Dedifferentiated amniotic fluid mesenchymal stem cell (primary cell): Measurements from ENCODE around the gene SHROOM1.
"Not testable (repeated sequence)": the region's sequence is repeated elsewhere in the genome, so short reads cannot be mapped to it uniquely, and the experiment has no call there.

Source experiments
- DNase-seq: peaks from one replicate; pipeline ENCODE4 v3.0.0-alpha.2; 2016; ENCODE audit errors: extremely low spot score

Gene SHROOM1

DNA sequence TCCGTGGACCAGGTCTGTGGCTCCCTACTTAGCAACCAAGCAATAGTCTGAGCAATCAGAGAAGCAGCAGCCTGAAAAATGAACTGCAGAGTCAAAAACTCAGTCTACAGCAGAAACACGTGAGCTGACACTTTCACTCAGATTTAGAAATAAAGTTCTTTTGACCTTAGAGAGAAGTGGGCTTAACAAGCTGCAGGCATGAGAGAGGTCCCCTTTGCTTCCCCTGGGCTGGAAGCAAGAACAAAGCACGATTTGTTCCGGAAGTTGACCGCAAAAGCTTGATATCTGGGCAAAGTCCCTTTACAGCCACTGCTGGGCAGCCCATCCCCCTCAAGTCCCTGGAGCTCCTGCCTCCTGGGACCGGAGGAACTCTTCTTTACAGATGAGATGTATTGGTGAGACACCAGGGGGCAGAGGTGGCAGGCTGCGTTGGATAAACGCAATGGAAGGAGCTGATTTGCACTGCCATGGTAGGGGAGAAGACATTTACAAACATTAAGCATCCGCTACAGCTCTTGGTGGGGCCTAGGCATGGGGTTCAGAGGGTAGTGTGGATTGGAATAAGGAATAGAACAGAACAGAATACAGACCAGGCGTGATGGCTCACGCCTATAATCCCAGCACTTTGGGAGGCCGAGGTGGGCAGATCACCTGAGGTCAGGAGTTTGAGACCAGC lies 23.1 kb downstream of the SHROOM1 start:
- DNase-seq: no peak

- not testable (repeated sequence) for DNase-seq
Measured at GRCh38 chr5:132806804-132807162, 23.7 kb downstream of the SHROOM1 start.

- not testable (repeated sequence) for DNase-seq
Measured at GRCh38 chr5:132805872-132806271, 24.6 kb downstream of the SHROOM1 start.

DNA sequence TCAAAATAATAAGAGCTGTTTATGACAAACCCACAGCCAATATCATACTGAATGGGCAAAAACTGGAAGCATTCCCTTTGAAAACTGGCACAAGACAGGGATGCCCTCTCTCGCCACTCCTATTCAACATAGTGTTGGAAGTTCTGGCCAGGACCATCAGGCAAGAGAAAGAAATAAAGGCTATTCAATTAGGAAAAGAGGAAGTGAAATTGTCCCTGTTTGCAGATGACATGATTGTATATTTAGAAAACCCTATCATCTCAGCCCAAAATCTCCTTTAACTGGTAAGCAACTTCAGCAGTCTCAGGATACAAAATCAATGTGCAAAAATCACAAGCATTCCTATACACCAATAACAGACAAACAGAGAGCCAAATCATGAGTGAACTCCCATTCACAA lies 26.2 kb downstream of the SHROOM1 start:
- DNase-seq: not testable (repeated sequence)

- DNase-seq: not testable (repeated sequence)
Measured at GRCh38 chr5:132802685-132803066, 27.8 kb downstream of the SHROOM1 start.

DNA sequence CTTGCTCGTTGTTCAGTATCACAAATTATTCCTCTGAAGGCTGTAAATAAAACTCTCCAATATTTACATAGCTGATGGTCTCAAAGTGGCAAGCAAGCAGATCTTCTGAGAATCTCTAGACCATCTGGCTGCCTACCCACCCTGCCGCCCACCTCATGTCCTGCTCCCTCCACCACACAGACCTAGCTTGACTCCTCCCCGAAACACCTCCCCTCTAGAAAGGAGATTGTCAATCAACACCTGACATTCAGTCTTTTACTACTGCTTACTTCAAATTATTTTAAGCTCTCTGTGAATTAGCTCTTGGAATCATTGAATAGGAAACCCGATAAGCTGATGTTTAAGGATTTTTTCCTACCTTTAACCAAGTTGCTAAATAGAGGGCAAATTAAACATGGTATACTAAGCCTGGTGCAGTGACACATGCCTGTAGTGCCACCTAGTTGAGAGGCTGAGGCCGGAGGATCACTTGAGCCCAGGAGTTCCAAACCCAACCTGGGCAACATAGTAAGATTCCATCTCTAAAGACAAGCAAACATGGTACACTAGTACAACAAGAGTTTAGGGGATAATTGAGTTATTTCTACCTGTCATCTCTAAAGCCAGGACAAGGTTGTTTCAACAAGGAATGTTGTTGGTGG lies 28.3 kb downstream of the SHROOM1 start:
- no peak for DNase-seq

DNA sequence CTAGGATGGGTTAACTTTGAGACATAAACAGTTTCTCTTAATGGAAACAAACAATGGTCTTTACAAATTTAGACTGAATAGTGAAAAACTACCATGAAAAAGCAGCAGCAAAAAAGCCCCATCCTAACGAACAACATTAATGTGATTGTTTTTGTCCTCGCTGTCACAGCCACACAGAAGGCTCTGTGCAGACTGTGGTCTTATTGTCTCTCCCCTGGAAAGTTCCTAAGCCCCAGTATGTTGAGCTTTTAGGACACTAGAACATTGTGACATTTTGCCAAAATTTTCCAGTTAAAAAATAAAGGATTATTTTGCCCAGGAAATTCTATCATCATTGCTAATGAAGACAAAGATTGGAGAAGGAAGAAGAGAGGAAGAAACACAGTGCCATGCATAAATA lies 29.9 kb downstream of the SHROOM1 start:
- no peak for DNase-seq

DNA sequence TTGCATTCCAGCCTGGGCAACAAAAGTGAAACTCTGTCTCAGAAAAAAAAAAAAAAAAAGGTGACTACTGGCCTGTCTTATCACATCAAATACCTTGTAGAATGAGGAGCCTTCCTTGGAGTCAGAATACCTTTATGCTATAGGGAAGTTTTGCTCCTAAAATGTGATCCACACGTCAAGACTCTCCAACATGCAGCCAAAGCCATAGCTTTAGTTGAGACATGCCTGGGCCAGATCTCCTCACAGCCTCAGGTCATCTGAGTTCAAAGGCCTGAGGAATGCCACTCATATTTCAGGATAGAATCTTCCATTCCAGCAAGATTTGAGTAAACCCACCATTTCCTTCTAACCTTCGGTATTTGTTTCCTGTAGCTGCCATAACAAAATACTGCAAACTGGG lies 31.1 kb downstream of the SHROOM1 start:
- no peak for DNase-seq

DNA sequence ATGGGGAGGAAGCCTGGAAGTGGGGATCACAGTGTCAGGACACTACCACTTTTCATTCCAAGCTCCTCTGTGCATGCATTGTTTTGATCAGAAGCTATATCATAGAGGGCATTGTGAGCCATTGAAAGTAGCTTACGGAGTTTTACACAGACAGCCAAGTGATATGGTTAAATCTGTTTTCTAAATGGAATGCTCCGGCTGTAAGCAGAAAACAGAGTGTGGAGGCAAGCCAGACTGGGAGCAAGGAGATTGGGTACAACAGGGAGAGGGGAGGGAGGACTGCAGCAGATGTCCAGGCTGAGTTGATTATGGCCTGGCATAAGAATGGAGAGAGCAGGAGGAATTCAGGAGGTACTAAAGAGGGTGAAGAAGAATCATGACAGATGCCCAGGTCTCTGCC lies 32.8 kb downstream of the SHROOM1 start:
- peak; percentile 39 for DNase-seq

DNA sequence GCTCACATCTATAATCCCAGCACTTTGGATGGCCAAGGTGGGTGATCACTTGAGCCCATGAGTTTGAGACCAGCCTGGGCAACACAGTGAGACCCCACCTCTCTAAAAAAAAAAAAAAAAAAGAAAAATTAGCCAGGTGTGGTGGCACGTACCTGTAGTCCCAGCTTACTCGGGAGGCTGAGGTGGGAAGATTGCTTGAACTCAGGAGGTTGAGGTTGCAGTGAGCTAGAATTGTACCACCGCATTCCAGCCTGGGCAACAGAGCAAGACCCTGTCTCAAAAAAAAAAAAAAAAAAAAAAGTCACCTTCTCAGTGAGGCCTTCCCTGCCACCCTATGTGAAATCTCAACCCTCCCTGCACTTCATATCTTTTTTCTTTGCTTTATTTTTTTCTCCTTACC lies 39.4 kb downstream of the SHROOM1 start:
- DNase-seq: no peak

GRCh38 chr5:132790201-132790865 lies 40.1 kb downstream of the SHROOM1 start:
- DNase-seq: no peak

GRCh38 chr5:132788990-132789886 lies 41.2 kb downstream of the SHROOM1 start:
- no peak for DNase-seq

DNA sequence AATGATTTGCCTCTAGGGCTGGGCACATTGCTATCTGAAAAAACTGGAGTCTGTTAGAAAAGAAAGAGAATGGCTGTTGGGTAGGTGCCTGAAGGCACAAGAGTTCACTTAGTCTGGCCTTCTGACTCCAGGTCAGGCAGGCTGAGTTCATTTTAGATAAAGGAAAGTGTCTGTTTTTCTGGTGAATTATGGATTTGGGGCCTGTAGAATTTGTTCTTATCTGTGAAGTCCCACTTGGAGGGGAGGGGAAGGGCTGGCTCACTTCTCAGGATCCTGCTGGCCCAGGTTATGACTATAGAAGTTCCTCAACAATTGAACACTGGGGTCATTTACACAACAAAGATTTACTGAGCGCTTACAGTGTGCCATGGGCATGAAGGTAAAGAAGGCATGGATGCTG lies 41.9 kb downstream of the SHROOM1 start:
- no peak for DNase-seq

- DNase-seq: no peak
Measured at GRCh38 chr5:132787076-132787475, 43.4 kb downstream of the SHROOM1 start.

DNA sequence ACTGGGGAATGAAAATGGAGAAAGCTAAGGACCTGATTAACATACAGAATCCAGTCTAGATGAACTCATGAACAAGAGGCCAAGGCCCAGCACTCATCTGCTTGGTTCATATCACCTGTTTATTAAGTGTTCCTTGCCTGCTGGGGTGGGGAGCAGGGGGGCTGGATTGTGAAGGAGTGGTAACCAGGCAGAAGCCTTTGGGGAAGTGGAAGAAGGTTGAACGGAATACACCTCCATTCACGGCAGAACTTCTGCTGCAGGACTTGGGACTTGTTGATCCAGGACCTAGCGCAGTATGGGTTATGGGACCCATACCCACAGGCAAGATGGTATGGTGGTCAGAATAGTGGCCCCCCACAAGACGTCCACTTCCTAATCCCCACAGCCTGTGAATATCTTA lies 44.6 kb downstream of the SHROOM1 start:
- no peak for DNase-seq

DNA sequence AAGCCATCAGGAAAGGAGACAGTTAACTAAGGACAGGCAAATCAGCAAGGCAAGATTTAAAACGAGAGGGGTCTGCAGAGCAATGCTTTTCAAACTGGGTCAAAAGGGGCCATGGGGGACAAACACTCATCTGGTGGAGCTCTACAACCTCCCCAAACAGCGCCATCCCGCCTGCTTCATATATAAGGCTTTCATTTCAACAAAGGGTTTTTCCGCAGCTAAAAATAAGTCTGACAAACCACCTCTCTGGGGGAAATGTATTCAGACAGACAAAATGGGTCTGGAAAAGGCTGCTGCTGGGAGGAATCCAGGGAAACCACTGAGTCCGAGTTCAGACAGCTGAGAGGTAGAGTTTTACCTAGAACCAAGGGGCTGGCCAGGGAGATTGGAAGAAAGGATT lies 45.1 kb downstream of the SHROOM1 start:
- DNase-seq: no peak

DNA sequence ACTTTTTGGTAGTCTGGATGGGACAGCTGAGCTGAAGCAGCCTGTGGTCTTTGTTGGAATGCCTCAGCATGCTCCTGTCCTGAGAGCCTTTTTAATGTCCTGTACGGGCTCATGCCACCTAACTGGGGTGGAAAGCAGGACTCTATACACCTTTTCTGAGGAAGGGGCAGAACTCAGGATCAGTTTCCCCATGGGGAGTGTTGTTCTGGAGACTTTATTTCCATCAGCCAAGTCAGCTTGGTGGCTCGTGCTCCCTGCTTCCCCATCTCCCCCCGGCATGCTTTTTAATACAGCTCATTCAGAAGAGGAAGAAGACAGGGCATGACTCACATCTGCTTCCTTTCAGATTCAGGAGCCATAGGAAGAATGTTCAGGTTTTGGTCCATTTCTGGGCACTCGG lies 48.3 kb downstream of the SHROOM1 start:
- no peak for DNase-seq

GRCh38 chr5:132781029-132781428 lies 49.4 kb downstream of the SHROOM1 start:
- no peak for DNase-seq

DNA sequence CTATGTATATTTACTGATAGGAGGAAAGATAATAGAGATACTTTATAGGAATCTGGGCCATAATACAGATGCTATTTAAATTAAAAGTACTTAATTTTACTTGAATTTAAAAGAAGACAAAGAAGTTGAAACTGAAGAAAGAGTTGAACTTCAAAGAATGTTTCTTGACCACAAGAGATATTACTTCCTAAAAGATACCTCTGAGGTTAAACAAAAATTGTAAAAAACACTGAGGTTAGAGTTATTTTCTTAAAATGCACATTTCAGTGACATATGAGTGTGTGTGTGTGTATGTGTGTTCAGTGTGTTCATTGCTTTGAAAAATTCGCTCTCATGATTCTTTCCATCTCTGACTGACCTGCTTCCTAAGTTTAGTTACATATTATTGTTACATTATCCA lies 49.9 kb downstream of the SHROOM1 start:
- no peak for DNase-seq

GRCh38 chr5:132779961-132780360 lies 50.5 kb downstream of the SHROOM1 start:
- DNase-seq: no peak

DNA sequence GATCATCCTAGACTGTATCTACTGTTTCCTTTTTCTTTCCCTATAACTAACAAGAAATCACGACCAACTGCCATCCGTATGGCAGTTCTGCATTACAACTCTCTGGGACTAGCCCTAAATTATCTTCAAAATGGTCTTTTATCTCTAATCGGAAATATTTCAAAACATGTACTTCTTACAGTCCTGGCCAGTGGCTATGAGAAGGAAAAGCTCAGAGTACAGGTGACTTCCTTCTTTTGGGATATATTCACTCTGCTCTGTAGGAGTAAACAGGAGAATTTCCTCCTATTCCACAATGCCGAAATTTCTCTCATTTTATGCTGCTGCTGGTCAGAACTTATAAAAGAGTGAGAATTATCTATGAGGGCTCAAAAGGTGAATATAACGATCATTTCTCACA lies 51.6 kb downstream of the SHROOM1 start:
- DNase-seq: no peak

DNA sequence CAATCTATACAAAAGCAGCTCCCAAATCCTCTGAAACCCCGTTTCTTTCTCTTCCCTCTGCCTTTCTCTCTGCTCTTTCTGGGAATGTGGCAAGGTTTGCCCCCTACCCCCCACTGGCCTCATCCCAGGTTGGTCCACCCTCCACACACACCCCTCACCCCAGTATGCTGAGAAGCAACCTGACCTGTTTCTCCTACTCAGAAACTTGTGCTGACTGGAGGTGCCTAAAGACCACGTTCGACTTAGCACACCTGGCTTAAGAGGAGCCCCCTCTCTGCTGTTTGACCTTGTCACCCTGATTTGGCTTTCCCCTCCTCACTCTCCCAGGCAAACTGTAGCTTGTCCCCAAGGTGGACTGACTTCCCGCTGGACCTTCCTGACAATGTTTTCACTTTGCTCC lies 52.3 kb downstream of the SHROOM1 start:
- DNase-seq: no peak
